ENCODE measurements around the gene GIMAP6.
"Not testable (repeated sequence)": the region's sequence is repeated elsewhere in the genome, so short reads cannot be mapped to it uniquely, and the experiment has no call there.

GIMAP6 gene

GRCh38 chr7:150642926-150643325 is 10.7 kb upstream of the GIMAP6 start:
- Histone ChIP-seq H3K4me1 (ENCODE audit: control insufficient read depth, insufficient read depth, low read length, poor library complexity, severe bottlenecking) (no peaks in the 10 kb centered on the region), H3K9me3 (ENCODE audit: control insufficient read depth, low read length) (no peaks in the 10 kb centered on the region), H3K4me3 (ENCODE audit: extremely low read depth, insufficient read depth, low read length, poor library complexity, severe bottlenecking) (no peak overlapping the region), H3K36me3 (ENCODE audit: control insufficient read depth, insufficient read depth, low read length) (no peaks in the 10 kb centered on the region), H3K27ac (ENCODE audit: low read depth, low read length, severe bottlenecking) (no peak overlapping the region)
- 87 to 89% methylated on average over 2 to 5 of the region's 5 CpGs for WGBS, 2 experiments (ENCODE audit: insufficient coverage in 2 of 2)

GRCh38 chr7:150641854-150642253 is 9.7 kb upstream of the GIMAP6 start:
- Histone ChIP-seq H3K36me3 (ENCODE audit: control insufficient read depth, insufficient read depth, low read length) (no peaks in the 10 kb centered on the region), H3K27ac (ENCODE audit: low read depth, low read length, severe bottlenecking) (no peak overlapping the region), H3K9me3 (ENCODE audit: control insufficient read depth, low read length) (no peaks in the 10 kb centered on the region), H3K4me1 (ENCODE audit: control insufficient read depth, insufficient read depth, low read length, poor library complexity, severe bottlenecking) (no peaks in the 10 kb centered on the region), H3K4me3 (ENCODE audit: extremely low read depth, insufficient read depth, low read length, poor library complexity, severe bottlenecking) (no peak overlapping the region)

- no peak overlapping the region for H3K4me3 ChIP-seq (ENCODE audit: extremely low read depth, insufficient read depth, low read length, poor library complexity, severe bottlenecking)
- no CpG with 5 or more reads among the region's 1 CpG for WGBS, 2 experiments (ENCODE audit: insufficient coverage in 2 of 2)
- no peaks in the 10 kb centered on the region for H3K4me1 ChIP-seq (ENCODE audit: control insufficient read depth, insufficient read depth, low read length, poor library complexity, severe bottlenecking)
- H3K27ac ChIP-seq (ENCODE audit: low read depth, low read length, severe bottlenecking): no peak overlapping the region
- no peaks in the 10 kb centered on the region for H3K9me3 ChIP-seq (ENCODE audit: control insufficient read depth, low read length)
- no peaks in the 10 kb centered on the region for H3K36me3 ChIP-seq (ENCODE audit: control insufficient read depth, insufficient read depth, low read length)
These were observed 1.7 kb upstream of the GIMAP6 start for GRCh38 chr7:150633926-150634325.

GRCh38 chr7:150631084-150631826 is 930 bp downstream of the GIMAP6 start:
- Histone ChIP-seq H3K27ac (ENCODE audit: low read depth, low read length, severe bottlenecking) (no peak overlapping the region), H3K4me3 (ENCODE audit: extremely low read depth, insufficient read depth, low read length, poor library complexity, severe bottlenecking) (no peak overlapping the region), H3K36me3 (ENCODE audit: control insufficient read depth, insufficient read depth, low read length) (no peaks in the 10 kb centered on the region), H3K9me3 (ENCODE audit: control insufficient read depth, low read length) (no peaks in the 10 kb centered on the region), H3K4me1 (ENCODE audit: control insufficient read depth, insufficient read depth, low read length, poor library complexity, severe bottlenecking) (no peaks in the 10 kb centered on the region)
- WGBS, 2 experiments (ENCODE audit: insufficient coverage in 2 of 2): 83 to 85% methylated on average over 4 to 5 of the region's 8 CpGs

GRCh38 chr7:150629347-150629746 is 2.8 kb downstream of the GIMAP6 start:
- H3K9me3 ChIP-seq (ENCODE audit: control insufficient read depth, low read length): no peaks in the 10 kb centered on the region
- no peak overlapping the region for H3K27ac ChIP-seq (ENCODE audit: low read depth, low read length, severe bottlenecking)
- H3K4me3 ChIP-seq (ENCODE audit: extremely low read depth, insufficient read depth, low read length, poor library complexity, severe bottlenecking): no peak overlapping the region
- no peaks in the 10 kb centered on the region for H3K36me3 ChIP-seq (ENCODE audit: control insufficient read depth, insufficient read depth, low read length)
- H3K4me1 ChIP-seq (ENCODE audit: control insufficient read depth, insufficient read depth, low read length, poor library complexity, severe bottlenecking): no peaks in the 10 kb centered on the region
- 87 to 92% methylated on average over 6 to 8 of the region's 9 CpGs for WGBS, 2 experiments (ENCODE audit: insufficient coverage in 2 of 2)

GRCh38 chr7:150627959-150628358 is 4.2 kb downstream of the GIMAP6 start:
- H3K4me3 ChIP-seq (ENCODE audit: extremely low read depth, insufficient read depth, low read length, poor library complexity, severe bottlenecking): no peak overlapping the region
- H3K4me1 ChIP-seq (ENCODE audit: control insufficient read depth, insufficient read depth, low read length, poor library complexity, severe bottlenecking): no peaks in the 10 kb centered on the region
- 90 to 92% methylated on average over 14 to 18 of the region's 18 CpGs for WGBS, 2 experiments (ENCODE audit: insufficient coverage in 2 of 2)
- H3K36me3 ChIP-seq (ENCODE audit: control insufficient read depth, insufficient read depth, low read length): no peaks in the 10 kb centered on the region
- H3K27ac ChIP-seq (ENCODE audit: low read depth, low read length, severe bottlenecking): no peak overlapping the region
- no peaks in the 10 kb centered on the region for H3K9me3 ChIP-seq (ENCODE audit: control insufficient read depth, low read length)

GRCh38 chr7:150626696-150627095 is 5.5 kb downstream of the GIMAP6 start:
- H3K36me3 ChIP-seq (ENCODE audit: control insufficient read depth, insufficient read depth, low read length): no peaks in the 10 kb centered on the region
- no peaks in the 10 kb centered on the region for H3K9me3 ChIP-seq (ENCODE audit: control insufficient read depth, low read length)
- H3K27ac ChIP-seq (ENCODE audit: low read depth, low read length, severe bottlenecking): no peak overlapping the region
- no peaks in the 10 kb centered on the region for H3K4me1 ChIP-seq (ENCODE audit: control insufficient read depth, insufficient read depth, low read length, poor library complexity, severe bottlenecking)
- no peak overlapping the region for H3K4me3 ChIP-seq (ENCODE audit: extremely low read depth, insufficient read depth, low read length, poor library complexity, severe bottlenecking)
- WGBS, 2 experiments (ENCODE audit: insufficient coverage in 2 of 2): 88 to 92% methylated on average over 1 of the region's 4 CpGs

GRCh38 chr7:150621376-150621775 is 10.8 kb downstream of the GIMAP6 start:
- Histone ChIP-seq H3K4me1 (ENCODE audit: control insufficient read depth, insufficient read depth, low read length, poor library complexity, severe bottlenecking) (no peaks in the 10 kb centered on the region), H3K27ac (ENCODE audit: low read depth, low read length, severe bottlenecking) (no peak overlapping the region), H3K9me3 (ENCODE audit: control insufficient read depth, low read length) (no peaks in the 10 kb centered on the region), H3K36me3 (ENCODE audit: control insufficient read depth, insufficient read depth, low read length) (no peaks in the 10 kb centered on the region), H3K4me3 (ENCODE audit: extremely low read depth, insufficient read depth, low read length, poor library complexity, severe bottlenecking) (no peak overlapping the region)
- WGBS, 2 experiments (ENCODE audit: insufficient coverage in 2 of 2): 60 to 73% methylated on average over 1 of the region's 1 CpG

GRCh38 chr7:150620617-150621371 is 11.4 kb downstream of the GIMAP6 start:
- no peaks in the 10 kb centered on the region for H3K9me3 ChIP-seq (ENCODE audit: control insufficient read depth, low read length)
- no peak overlapping the region for H3K4me3 ChIP-seq (ENCODE audit: extremely low read depth, insufficient read depth, low read length, poor library complexity, severe bottlenecking)
- H3K36me3 ChIP-seq (ENCODE audit: control insufficient read depth, insufficient read depth, low read length): no peaks in the 10 kb centered on the region
- H3K4me1 ChIP-seq (ENCODE audit: control insufficient read depth, insufficient read depth, low read length, poor library complexity, severe bottlenecking): no peaks in the 10 kb centered on the region
- 90 to 94% methylated on average over 2 of the region's 3 CpGs for WGBS, 2 experiments (ENCODE audit: insufficient coverage in 2 of 2)
- no peak overlapping the region for H3K27ac ChIP-seq (ENCODE audit: low read depth, low read length, severe bottlenecking)

GRCh38 chr7:150620061-150620460 is 12.1 kb downstream of the GIMAP6 start:
- Histone ChIP-seq H3K27ac (ENCODE audit: low read depth, low read length, severe bottlenecking) (no peak overlapping the region), H3K9me3 (ENCODE audit: control insufficient read depth, low read length) (no peaks in the 10 kb centered on the region), H3K36me3 (ENCODE audit: control insufficient read depth, insufficient read depth, low read length) (no peaks in the 10 kb centered on the region), H3K4me1 (ENCODE audit: control insufficient read depth, insufficient read depth, low read length, poor library complexity, severe bottlenecking) (no peaks in the 10 kb centered on the region), H3K4me3 (ENCODE audit: extremely low read depth, insufficient read depth, low read length, poor library complexity, severe bottlenecking) (no peak overlapping the region)
- 89 to 100% methylated on average over 3 of the region's 3 CpGs for WGBS, 2 experiments (ENCODE audit: insufficient coverage in 2 of 2)

- WGBS, 2 experiments (ENCODE audit: insufficient coverage in 2 of 2): 88 to 93% methylated on average over 2 to 4 of the region's 5 CpGs
- H3K4me1 ChIP-seq (ENCODE audit: control insufficient read depth, insufficient read depth, low read length, poor library complexity, severe bottlenecking); H3K4me3 ChIP-seq (ENCODE audit: extremely low read depth, insufficient read depth, low read length, poor library complexity, severe bottlenecking); H3K27ac ChIP-seq (ENCODE audit: low read depth, low read length, severe bottlenecking); H3K36me3 ChIP-seq (ENCODE audit: control insufficient read depth, insufficient read depth, low read length); H3K9me3 ChIP-seq (ENCODE audit: control insufficient read depth, low read length): not testable (repeated sequence)
These were observed 16.9 kb downstream of the GIMAP6 start for GRCh38 chr7:150615221-150615755.
